HG03159 (cell line): ENCODE data around the gene CAMTA1.

Experiments
- ATAC-seq: cut with Tn5 transposase; IDR thresholded peaks from one replicate; pipeline ENCODE4 v1.9.1; 2021; ENCODE audit warnings: mild to moderate bottlenecking, moderate library complexity; ENCODE audit not compliant: unreplicated experiment

Gene CAMTA1

GRCh38 chr1:7219031-7219430 is 433.8 kb downstream of the CAMTA1 start:
- no peak for ATAC-seq

DNA sequence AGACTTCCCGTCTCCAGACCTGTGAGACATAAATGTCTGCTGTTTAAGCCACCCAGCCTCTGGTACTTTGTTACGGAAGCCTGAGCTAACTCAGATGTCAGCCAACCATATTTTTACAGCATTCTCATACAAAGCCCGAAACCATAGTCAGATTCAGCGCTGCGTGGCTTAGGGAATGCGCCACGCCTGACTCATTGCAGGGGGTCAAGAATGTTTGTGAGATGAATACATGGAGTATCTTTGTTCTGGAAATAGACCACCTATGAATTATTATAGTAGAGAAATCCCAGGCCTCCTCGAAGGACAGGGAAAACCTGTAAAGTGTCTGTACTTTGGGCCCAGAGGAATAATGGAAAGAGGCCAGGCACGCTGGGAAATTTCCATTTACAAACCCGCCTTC is 434.8 kb downstream of the CAMTA1 start:
- ATAC-seq = no peak

GRCh38 chr1:7220712-7221252 is 435.5 kb downstream of the CAMTA1 start:
- ATAC-seq = no peak

DNA sequence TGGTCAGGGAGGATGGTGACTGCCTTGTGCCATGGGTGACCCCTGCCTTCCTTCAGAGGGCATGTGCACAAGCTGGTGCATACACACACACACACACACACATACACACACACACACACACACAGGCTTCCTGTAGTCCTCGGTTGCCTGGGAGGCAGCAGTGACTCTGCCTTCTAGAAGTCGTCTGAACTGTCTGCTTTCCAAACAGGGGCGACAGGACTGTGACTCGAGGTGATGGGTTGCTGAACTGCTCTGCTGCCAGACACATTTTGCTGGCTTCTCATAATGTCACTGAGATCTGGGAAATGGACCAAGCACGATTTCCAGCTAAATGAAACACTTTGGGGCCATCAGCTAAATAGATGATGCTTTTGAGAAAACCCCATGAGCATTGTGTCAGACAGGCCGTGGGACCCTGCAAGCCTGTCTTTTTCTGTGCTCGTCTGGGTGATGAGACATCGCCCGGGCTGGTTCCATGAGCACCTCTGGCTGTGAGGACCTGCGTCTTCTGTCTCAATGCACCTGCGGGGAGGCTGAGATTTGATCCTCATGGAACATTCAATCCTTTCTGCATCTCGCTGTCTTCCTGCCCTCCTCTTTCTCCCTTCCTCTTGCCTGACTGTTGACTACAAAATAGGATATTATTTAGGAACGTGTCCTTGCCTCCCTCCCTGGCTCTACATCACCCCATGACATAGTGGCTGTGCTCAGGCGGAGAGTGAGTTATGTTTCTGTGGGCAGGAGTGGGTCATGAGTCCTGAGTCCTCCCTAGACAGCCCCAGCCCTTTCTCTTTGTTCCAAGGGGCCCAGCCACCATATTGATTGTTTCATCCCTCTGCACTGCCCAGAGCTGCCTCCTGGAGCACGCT is 436.8 kb downstream of the CAMTA1 start:
- no peak for ATAC-seq

GRCh38 chr1:7222695-7223015 is 437.4 kb downstream of the CAMTA1 start:
- ATAC-seq = no peak

- ATAC-seq = no peak
Observed at GRCh38 chr1:7223334-7224080, 438.3 kb downstream of the CAMTA1 start.

DNA sequence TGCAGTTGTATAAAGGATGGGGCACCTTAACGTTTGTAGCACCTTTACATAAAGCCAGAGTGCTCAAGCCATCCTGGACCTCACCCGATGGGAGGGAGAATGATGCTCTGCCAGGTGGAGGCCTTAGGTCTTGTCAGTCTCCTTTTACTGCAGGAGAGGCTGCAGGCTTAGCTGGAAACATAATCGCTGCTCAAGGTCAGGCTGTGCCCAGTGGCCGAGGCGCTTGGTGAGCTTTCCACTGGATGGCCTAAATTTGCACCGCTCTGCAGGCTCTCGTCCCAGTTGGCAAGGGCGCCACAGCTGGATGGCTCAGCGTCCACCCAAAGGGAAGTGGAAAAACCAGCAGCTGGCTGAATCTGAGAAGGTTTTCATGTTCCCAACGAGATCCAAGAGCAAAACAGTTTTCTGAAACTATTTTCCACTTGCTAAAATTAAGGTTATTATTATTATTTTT is 438.9 kb downstream of the CAMTA1 start:
- ATAC-seq = no peak

- ATAC-seq = no peak
Observed at GRCh38 chr1:7224644-7225043, 439.4 kb downstream of the CAMTA1 start.

DNA sequence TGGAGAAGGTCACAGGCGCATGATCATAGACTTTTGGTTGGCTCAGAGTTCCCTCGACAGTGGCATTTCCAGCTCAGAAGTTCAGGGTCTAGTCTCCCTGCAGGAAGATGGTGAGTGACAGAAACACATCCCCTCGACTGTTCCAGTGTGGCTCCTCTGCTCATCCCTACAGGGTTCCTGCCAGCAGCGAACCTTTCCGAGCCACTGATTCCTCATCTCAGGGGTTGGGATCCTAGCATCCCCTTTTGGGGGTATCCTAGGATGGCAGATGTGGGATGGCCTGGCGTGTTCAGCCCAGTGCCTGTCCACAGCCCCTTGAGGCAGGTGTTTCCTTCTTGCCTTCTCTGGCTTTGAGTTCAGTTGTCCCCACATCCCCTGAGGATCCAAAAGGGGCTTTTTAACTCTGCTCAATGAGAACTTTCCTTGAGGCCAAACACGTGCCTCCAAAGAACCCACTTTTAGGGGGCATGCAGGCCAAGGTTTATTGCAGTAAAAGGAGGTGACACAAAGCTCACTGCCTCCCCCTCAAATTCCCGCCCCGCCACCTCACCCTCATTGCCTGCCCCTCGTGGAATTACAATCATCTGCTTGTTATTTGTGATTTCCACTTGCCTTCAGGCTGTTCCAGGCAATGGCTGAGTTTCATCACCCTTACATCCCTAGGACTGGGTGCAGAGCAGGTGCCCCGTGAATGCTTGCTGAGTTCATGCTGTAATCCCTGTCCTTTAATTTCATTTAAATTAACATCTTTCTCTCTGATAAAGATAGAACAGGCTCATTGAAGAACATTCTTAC is 440.7 kb downstream of the CAMTA1 start:
- no peak for ATAC-seq

DNA sequence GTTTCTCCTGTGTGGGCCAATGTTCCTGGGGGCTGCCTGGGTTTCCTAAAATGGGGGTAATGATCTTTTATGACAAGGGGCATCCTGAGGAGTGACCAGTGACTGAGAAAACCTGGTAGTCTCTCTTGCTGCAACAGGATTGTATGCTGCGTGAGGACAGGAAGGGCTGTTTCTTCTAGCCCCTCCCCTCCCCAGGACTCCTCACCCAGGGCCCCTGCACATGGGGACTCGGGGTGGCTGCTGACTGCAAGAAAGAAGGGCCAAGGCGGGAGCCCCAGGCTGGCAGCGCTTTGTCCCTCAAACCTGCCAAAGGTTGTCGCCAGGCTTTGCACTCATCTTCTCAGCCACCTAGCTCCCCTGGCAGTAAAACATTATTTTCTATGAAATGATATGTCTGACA is 442.4 kb downstream of the CAMTA1 start:
- ATAC-seq = no peak

GRCh38 chr1:7228252-7228961 is 443.2 kb downstream of the CAMTA1 start:
- ATAC-seq = no peak

DNA sequence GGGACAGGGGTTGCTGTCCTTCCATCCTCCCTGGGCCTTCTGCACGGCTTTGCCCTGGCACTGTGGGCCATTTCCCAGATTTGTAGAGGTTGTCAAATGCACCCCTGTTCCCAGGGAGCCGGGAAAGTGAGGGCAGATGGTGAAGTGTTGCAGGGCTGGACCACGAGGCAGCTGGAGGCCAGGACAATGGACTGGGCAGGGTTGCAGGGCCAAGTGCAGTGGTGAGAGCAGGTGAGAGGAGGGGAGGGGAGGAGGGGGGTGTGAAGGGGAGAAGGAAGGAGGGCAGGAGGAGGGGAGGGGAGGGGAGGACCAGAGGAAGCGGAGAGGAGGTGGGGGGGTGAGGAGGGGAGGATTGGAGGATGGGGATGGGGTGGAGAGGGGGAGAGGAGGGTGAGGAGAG is 443.9 kb downstream of the CAMTA1 start:
- ATAC-seq = no peak

GRCh38 chr1:7229696-7230631 is 444.7 kb downstream of the CAMTA1 start:
- ATAC-seq = no peak

DNA sequence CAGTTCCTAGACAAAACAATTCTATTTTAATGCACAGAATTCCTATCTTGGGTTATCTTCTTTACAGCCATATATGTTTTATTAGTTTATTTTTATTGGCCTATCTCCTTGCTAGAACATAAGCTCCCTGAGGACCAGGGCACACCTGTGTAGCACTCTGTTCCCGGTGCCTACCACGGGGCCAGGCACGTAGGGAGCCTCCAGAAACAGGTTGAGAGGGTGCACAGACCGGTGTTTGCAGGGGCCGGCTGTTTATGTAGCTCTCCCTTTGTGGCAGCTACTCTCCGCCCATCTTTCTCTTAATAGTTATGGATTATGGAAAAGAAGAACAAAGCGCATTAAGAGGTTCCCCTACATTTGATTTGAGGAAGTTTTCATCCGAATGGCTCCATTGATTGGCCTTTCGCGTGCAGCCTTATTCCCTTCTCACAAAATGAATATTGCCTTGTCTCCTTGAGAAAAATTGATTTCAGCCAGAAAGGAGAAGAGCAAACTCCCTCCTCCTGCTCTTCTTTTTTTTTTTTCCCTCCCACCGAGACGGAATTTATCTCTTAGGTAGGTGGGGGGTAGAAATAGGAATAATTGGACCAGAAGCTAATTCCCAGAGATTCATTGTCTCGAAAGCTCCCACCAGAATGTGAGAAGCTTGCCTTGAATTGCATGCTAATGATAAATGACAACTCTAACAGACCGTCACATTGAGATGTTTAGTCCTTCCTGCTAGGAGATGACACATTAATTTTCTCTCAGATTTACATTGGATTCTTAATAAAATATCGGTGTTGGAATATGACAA is 447.4 kb downstream of the CAMTA1 start:
- ATAC-seq = no peak

DNA sequence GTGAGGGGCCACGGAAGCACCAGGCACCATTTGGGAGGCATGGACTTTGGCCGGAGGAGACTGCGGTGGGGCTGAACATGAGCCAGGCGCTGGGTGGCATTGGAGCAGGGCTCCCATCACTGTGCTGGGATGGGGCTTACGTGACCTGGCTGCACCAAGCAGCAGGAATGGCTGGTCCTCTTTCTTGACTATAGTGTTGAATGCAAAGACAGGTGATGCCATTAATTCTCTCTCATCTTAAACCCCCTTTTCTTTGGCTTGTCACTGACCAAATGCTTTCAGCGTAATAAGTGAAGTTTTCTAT is 447.9 kb downstream of the CAMTA1 start:
- no peak for ATAC-seq

GRCh38 chr1:7233646-7234470 is 448.6 kb downstream of the CAMTA1 start:
- no peak for ATAC-seq

DNA sequence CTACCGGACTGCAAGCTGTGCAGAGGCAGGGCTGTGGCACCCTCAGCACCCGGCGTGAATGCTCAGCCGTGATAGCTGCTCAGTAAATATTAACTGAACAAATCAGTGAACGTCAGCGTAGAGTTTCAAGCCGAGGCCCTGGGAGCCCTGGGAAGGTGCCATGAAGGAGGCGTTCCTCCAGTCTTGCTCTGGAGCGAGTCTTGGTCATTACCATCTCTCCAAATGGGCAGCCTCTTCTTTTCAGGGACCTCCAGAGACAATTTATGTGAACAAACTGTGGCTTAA is 449.2 kb downstream of the CAMTA1 start:
- no peak for ATAC-seq

GRCh38 chr1:7235871-7236517 is 450.7 kb downstream of the CAMTA1 start:
- ATAC-seq = no peak
